ENCODE data around the gene CBLL1.
A peak's percentile ranks its signal among the peaks of the same experiment; 100 is the strongest.

The CBLL1 gene

DNA sequence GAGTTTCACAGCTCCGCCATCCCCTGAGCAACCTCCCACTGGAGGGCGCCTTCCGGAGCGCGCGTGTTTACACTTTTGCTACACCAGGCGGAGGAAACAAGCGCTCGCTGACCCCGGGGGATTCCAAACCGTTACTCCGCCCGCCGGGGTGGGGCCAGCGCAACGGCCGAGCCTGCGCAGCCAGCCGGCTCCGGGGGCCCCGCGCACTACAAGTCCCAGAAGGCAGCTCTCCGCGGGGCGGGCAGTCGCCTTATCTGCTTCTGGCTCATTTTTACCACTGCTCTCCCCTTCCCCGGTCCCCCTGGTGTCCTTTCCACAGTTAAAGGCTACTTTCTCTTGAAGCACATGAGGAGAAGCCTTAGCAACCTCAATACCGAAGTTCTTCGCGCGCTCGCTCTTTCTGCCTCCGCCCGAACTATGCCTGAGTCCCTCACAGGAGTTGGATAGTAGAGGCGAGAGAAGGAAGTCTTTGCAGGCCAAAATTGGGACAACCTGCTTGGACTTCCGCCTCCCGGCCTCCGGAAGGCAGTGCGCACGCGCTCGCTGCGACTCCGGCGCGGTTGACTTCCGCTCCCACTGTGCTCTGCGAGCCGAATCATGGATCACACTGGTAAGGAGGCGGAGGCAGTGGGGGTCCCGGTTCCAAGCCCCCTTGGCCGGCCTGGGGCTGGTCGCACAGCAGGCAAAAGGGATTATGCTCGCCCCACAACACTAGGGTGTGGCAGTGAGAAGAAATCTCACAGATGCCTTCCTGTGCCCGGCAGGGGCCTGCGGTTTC is at the start of gene CBLL1:
CBLL1 (plus strand) TSS at position 576 of the 778 bp plus-strand sequence; CDS start at position 598, 22 bp downstream.
- DNase-seq: peak; percentile 98

DNA sequence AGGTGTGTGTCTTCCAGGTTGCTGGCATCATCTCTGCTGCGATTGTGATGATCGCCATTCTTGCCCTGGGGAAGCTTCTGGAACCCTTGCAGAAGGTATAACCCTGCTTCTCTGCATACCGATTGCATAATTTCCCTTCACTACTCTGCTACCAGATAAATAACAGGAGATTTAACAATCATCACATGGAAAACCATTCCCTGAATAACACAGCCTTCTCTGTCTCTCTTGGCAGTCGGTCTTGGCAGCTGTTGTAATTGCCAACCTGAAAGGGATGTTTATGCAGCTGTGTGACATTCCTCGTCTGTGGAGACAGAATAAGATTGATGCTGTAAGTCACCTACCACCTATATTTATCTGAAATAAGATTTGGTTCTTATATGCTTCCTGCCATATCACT is 49.6 kb upstream of the CBLL1 start:
- no peak for DNase-seq

- no peak for DNase-seq
These were observed 47.5 kb upstream of the CBLL1 start for GRCh38 chr7:107696330-107696946.

DNA sequence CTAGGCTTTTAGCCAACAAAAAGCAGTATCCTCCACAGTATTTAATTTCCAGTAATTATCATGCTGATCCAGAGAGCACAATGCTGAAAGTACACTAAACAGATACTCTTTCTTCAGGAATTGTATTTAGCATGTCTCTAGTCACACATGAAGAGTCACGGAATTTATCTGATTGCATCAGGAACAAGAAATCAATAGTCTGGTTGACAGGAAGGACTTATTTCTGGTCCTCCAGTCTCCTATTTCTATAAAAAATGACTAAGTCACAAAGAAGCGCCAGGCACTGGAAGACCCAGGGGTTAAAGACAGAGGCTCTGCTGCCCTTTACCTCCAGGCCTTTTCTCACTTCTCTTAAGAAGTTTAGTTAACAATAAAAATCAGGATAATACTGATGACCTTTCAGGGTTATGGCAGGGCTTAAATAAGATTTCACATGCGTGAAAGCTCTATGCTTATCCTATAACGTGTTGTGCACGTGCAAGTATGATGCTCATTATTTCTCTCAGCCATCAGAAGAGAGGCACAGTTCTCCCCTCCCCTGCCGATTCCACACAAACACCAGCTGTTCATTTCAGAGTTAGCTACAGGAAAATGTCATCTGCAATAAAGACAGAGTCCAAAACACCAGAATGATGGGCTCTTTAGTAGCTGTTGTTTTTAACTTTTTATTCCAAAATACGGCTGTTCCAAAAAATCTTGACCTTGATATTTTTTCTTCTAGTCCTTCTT is 46.5 kb upstream of the CBLL1 start:
- no peak for DNase-seq

GRCh38 chr7:107700570-107700969 is 43.4 kb upstream of the CBLL1 start:
- no peak for DNase-seq

GRCh38 chr7:107701191-107701590 is 42.8 kb upstream of the CBLL1 start:
- DNase-seq: no peak

DNA sequence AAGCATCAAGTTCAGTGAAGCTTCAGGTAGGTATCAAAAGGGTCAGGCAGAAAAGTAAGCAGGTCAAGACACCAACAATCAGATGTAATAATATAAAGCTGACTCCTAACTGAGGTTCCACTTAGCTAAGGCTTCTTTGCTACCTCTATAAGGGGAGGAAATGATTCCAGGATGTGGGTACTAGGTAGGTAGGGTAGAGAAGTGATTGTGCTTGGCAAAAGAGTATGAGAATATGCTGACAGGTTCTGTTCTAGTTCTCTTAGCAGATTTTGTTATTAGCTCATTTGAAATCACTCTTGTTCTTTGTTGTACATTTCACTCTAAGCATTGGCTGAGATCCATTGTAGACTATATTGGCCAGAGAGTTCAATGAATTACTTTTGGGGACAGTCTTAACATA is 40.7 kb upstream of the CBLL1 start:
- DNase-seq: no peak

DNA sequence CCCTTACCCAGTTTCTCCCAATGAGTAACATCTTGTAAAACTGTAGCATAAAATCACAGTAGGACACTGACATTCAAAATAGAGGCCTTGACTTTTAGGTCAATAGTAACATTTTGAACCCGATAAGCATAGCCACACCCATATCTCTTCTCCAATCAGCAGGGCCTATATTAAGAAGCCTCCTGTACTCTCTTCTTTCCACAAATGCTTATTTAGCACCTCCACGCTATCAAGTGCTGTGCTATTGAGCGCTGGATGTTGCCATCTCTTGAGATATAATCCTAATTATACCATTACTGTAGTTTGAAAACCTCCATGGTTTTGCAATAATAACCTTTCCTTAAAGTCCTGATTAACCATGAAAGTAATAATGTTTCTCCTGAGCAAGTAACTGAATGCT is 40.1 kb upstream of the CBLL1 start:
- DNase-seq: no peak

DNA sequence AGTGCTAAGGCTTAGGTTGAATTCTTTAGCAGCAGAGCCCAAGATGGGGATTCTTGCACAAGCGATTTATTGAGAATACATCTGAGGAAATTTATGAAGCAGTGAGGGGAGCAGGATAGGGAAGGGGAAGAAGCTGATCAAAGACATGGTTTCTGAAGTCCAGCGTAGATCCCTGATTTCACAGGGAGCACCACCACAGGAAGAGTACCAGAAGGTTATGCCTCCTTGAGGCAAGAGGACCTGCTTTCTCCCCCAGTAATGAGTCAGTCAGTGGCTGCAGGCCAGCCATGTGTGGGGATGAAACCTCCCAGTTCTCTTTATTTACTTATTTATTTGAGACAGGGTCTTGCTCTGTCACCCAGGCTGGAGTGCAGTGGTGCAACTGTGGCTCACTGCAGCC is 35.0 kb upstream of the CBLL1 start:
- DNase-seq: no peak

GRCh38 chr7:107711301-107711700 is 32.6 kb upstream of the CBLL1 start:
- DNase-seq: no peak

DNA sequence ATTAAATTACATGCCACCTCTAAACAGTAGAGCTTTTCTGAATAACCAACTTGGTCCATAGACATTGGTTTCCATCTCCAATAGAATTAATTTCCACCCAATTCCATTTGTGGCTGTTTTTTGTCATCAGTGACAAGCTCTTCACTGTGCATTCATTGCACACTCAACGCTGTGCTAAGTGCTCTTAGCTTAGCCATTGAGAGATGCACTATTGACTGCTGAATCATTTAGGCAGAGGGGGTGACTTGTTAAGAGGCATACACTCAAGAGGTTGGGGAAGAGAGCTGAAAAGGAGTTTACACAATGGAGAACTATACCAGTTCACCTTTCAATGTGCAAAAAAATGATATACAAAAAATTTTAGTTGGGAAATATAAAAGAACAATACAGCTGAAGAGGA is 31.9 kb upstream of the CBLL1 start:
- DNase-seq: no peak

DNA sequence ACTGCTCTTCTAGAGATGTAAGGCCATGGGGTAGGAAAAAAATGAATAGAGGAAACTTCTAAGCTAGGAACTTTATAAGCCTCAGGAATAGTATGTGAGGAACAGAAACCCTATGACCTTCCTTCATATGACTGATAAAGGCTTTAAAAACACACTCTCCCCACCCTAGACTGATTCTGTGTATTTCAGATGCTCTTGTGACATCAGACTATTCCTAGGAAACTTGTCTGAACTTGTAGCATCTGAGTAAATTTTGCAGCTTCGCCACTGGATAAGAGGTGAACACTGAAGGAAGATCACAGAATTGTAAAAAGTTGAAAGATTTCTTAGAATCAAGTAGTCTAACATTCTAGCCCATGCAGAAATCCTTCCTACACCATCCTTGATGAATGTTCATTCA is 31.0 kb upstream of the CBLL1 start:
- DNase-seq: no peak

DNA sequence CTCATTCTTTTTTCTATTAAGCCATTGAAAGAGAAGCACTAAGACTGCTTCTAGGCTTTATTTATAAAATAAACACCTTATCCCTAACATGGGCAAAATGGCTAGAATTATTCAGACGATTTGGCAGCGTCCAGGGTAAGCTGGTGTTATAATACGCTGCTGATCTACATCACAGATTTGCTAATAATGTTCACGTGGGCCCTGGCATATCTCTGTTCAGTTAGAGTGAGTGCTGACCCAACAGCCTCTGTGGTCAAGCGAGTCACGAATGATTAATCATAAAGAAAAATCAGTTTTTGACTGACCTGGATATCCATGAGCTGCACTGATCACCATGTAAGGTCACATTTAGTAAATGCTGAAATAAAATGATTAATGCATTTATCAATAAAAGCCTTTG is 28.4 kb upstream of the CBLL1 start:
- no peak for DNase-seq

DNA sequence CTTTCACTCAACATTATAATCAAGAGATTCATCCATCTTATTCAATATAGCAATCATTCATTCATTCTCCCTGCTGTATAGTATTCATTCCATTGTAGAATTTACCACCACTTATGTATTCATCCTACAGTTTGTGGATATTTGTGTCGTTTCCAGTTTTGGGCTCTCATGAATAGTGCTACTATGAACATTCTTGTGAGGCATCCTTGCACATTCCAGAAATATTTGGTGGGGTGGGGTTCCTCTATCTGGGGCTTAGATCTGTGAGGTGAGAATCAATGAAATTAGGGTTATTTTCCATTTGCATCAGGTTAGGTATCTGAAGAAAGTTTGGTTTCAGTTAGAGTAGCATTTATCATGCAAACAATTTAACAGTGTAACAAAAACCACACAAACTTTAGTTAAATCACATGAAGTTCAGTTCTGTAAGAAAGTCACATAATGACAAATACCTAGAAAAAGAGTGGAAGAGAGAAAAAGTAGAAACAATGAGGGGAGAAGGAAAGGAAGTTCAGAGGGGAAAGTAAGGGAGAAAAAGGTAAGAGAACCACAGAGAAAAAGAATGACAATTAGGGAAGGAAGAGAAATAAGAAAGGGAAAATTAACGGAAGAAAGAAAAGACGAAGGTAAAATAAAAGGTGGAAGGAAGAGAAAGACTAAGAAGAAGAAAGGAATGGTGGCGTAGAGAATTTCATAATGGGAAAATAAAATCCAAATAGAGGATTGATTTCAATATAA is 25.3 kb upstream of the CBLL1 start:
- no peak for DNase-seq

DNA sequence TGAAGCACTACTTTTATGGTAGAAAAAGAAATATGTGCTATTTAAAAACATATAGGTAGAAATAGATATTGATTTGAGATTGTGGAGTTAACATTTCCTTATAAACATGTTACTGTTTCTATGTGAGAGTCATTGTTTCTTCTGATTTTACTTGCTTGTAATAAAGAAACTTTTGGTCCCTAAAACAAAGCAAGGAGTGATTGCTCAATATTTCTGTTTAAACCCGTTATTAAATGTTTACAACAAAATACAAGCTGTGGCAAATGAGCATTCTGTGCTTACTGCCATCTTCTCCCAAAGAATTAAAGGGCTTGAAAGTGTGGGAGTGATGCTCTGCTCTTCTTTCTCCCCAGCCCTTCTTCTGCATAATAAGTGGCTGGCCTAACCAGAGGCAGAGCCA is 22.7 kb upstream of the CBLL1 start:
- DNase-seq: no peak

DNA sequence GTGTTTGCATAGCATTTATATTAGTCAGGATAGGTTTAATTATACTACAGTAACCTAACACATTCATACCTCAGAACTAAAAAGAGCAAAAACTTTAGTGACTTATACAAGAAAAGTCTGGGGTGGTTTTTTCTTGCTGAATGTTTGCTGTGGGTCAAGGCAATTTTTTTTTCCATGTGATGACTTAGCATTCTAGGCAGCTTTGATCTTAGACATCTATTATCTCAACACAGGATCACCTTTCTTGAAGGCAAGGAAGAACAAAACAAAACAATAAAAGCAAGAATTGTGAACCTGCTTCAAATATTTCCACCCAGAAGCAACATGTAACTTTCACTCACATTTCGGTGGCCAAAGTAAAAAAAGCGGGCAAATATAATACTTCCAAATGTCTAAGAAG is 20.7 kb upstream of the CBLL1 start:
- no peak for DNase-seq

GRCh38 chr7:107725138-107725740 is 18.7 kb upstream of the CBLL1 start:
- DNase-seq: no peak

GRCh38 chr7:107726356-107727130 is 17.4 kb upstream of the CBLL1 start:
- no peak for DNase-seq

DNA sequence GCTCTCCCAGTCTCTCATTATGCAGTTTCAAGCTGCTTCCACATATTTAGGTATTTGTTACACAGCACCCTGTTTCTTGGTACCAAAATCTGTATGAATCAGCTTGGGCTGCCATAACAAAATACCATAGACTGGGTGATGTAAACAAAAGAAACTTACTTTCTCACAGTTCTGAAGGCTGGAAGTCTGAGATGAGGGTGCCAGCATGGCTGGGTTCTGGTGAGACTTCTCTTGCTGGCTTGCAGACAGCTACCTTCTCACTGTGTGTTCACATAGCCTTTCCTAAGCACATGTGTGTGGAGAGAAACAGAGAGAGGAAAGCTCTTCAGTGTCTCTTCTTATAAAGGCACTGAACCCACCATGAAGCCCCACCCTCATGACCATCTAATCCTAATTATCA is 15.7 kb upstream of the CBLL1 start:
- DNase-seq: no peak

GRCh38 chr7:107742678-107743566 is 1.0 kb upstream of the CBLL1 start:
- DNase-seq: no peak

DNA sequence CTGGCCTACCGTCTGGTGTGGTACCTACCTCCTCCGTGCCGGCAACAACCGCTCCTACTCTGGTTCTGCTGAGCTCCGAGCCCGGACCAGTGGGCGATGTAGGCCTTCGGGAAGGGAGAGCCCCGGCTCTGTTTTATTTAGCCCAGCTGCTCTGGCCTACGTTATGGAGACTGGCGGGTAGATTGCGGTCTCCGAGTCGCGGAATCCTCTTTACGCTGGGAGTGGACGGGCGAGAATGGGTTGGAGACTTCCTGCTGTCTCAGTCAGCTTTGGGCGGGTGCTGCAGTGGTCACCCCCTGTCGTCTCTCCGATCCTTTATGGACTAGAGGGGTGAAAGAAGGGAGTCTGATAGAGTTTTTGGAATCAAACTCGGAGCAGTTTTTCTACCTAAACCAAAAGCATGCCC is 406 bp downstream of the CBLL1 start:
- DNase-seq: no peak
